PFSK-1 (cell line): ENCODE results near the gene C2CD5.

ENCODE experiments used
- FOXP2 ChIP-seq: optimal IDR thresholded peaks from 2 replicates; pipeline ENCODE3; 2011; ENCODE audit warnings: borderline replicate concordance, control low read depth, inconsistent platforms; ENCODE audit not compliant: insufficient read depth; ENCODE audit errors: extremely low read length, extremely low read depth
- POLR2AphosphoS5 ChIP-seq: IDR thresholded peaks from 2 replicates; pipeline ENCODE4 v1.6.1; 2012; ENCODE audit warnings: low read depth, mild to moderate bottlenecking, control low read depth, low read length, moderate library complexity
- REST ChIP-seq, 2 experiments: IDR thresholded peaks; 2 replicates each; pipeline versions ENCODE4 v1.6.1 to v1.8.0; 2011 to 2012; ENCODE audit warnings: low read depth in 2 of 2, low read length in 2 of 2, control low read depth in 1 of 2, inconsistent platforms in 1 of 2, mild to moderate bottlenecking in 1 of 2, moderate library complexity in 1 of 2; ENCODE audit not compliant: insufficient read depth in 1 of 2
- SIN3A ChIP-seq: IDR thresholded peaks from 2 replicates; pipeline ENCODE4 v1.6.1; 2012; ENCODE audit warnings: mild to moderate bottlenecking, low read length, moderate library complexity, borderline replicate concordance; ENCODE audit not compliant: insufficient read depth
- TAF1 ChIP-seq: IDR thresholded peaks from 2 replicates; pipeline ENCODE4 v1.6.1; 2012; ENCODE audit warnings: low read length, control low read depth, borderline replicate concordance; ENCODE audit not compliant: insufficient read depth

The C2CD5 gene

DNA sequence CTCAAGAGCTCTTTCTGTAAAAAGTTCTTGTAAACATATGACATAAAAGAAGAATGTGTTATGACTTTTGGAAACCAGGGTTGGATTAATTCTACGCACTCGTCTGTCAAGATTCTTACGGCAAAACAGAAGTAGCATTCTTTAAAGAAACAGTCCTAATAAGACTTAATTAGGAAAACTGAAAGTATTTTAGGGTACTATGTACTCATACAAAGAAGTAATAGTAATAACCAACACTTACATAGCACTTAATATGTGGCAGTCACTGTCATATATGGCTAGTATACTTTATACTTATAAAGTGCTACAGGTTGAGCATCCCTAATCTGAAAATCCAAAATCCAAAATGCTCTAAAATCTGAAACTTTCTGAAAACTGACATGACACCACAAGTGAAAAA lies 136.9 kb downstream of the C2CD5 start:
- TF ChIP-seq SIN3A (no peak), POLR2AphosphoS5 (no peak), TAF1 (no peak), FOXP2 (no peak), REST (IDR thresholded peaks at IDR 0.05; ENCODE audit: insufficient read depth in 1 of 2, low read depth in 2 of 2, low read length in 2 of 2) (no peak)

DNA sequence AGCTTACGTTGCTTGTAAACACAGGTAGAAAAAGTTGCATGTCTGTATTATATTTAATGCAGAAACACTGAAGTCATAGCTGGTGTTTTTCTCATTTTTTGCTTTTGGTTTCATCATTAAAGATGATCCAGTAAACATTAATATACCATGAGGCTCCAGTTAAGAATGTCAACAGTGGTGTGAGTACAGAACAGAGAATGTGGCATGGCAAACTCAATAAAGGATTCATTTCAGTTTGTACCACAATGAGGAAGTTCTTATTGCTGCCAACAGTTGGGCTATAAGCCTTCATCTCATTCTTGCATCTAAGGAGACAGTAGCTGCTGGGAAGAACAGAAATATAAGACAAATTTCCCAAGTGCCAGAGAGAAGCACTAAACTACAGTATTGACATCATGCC lies 137.7 kb downstream of the C2CD5 start:
- TF ChIP-seq POLR2AphosphoS5 = no peak
- TF ChIP-seq SIN3A = no peak
- no peak for TF ChIP-seq TAF1
- no peak for TF ChIP-seq REST (IDR thresholded peaks at IDR 0.05; ENCODE audit: insufficient read depth in 1 of 2, low read depth in 2 of 2, low read length in 2 of 2)
- no peak for TF ChIP-seq FOXP2

DNA sequence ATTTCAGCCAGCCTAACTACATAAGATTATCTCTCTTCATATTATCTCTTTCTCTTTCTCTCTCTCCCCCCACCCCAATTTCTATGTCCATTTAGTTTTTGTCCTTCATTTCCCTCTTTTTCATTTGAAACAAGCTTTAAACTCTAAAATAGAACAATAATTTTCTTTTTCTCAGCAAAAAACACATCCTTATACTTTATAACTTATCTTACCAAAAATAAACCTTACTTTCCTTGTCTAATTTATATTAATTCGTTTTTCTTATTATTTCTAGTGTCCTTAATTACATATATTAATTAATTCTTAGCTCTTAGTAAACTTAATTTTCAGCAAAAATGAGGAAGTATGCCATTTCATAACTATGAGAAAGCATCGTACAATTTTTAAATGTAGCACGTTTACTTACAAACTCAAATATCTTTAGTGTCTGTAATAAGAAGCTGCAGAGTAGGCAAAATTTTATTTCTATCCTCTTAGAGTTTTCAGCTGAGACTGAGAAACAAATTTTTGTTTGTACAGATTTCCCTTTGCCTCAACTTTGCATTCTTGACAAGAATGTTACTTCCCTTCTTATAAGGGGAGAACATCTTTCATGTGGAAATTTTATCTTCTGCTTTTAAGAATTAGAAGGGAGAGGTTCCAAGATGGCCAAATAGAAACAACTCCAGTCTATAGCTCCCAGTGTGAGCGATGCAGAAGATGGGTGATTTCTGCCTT lies 144.7 kb downstream of the C2CD5 start:
- TF ChIP-seq POLR2AphosphoS5 (no peak), FOXP2 (no peak), TAF1 (no peak), REST (IDR thresholded peaks at IDR 0.05; ENCODE audit: insufficient read depth in 1 of 2, low read depth in 2 of 2, low read length in 2 of 2) (no peak), SIN3A (no peak)
